HG03565 (cell line): Measurements from ENCODE around the gene FZD8.

Source experiments
- ATAC-seq: cut with Tn5 transposase; IDR thresholded peaks from one replicate; pipeline ENCODE4 v1.9.1; 2021; ENCODE audit warnings: mild to moderate bottlenecking, moderate library complexity; ENCODE audit not compliant: unreplicated experiment

Gene FZD8

GRCh38 chr10:35642793-35643114, 658 bp upstream of the FZD8 start:
- no peak for ATAC-seq

- peak; percentile 3 for ATAC-seq
These were observed 441 bp downstream of the FZD8 start for GRCh38 chr10:35641676-35642034.

- ATAC-seq: peak; percentile 33
These were observed 983 bp downstream of the FZD8 start for GRCh38 chr10:35640951-35641675.

- ATAC-seq: peak; percentile 24
These were observed 1.6 kb downstream of the FZD8 start for GRCh38 chr10:35640474-35640873.

- no peak for ATAC-seq
These were observed 2.2 kb downstream of the FZD8 start for GRCh38 chr10:35639728-35640401.

GRCh38 chr10:35639021-35639727, 2.9 kb downstream of the FZD8 start:
- no peak for ATAC-seq

GRCh38 chr10:35638101-35638500, 4.0 kb downstream of the FZD8 start:
- no peak for ATAC-seq

GRCh38 chr10:35637462-35637861, 4.6 kb downstream of the FZD8 start:
- no peak for ATAC-seq

- ATAC-seq: no peak
These were observed 5.1 kb downstream of the FZD8 start for GRCh38 chr10:35636956-35637355.

GRCh38 chr10:35635576-35635975, 6.5 kb downstream of the FZD8 start:
- peak; percentile 83 for ATAC-seq

- ATAC-seq: no peak
These were observed 8.8 kb downstream of the FZD8 start for GRCh38 chr10:35633006-35633980.

GRCh38 chr10:35632027-35632426, 10.1 kb downstream of the FZD8 start:
- no peak for ATAC-seq

- ATAC-seq: no peak
These were observed 10.7 kb downstream of the FZD8 start for GRCh38 chr10:35631404-35631803.

GRCh38 chr10:35626971-35627507, 15.1 kb downstream of the FZD8 start:
- ATAC-seq: no peak

GRCh38 chr10:35614312-35614711, 27.8 kb downstream of the FZD8 start:
- ATAC-seq: no peak

GRCh38 chr10:35613597-35614226, 28.4 kb downstream of the FZD8 start:
- ATAC-seq: no peak

- no peak for ATAC-seq
These were observed 29.0 kb downstream of the FZD8 start for GRCh38 chr10:35613107-35613440.

- ATAC-seq: no peak
These were observed 29.6 kb downstream of the FZD8 start for GRCh38 chr10:35612385-35613106.

- ATAC-seq: no peak
These were observed 30.3 kb downstream of the FZD8 start for GRCh38 chr10:35611750-35612149.

- ATAC-seq: no peak
These were observed 33.8 kb downstream of the FZD8 start for GRCh38 chr10:35608328-35608672.
